Trophoblast cell (in vitro differentiated cells and primary cell): ENCODE measurements around the gene SPOCK2.

Source experiments
- DNase-seq, 2 donors: peaks; one replicate each; pipeline ENCODE4 v3.0.0-alpha.2; 2016
- H2AFZ ChIP-seq: 2 replicates; pipeline ENCODE4 v1.6.1; 2013; ENCODE audit warnings: low read length, moderate library complexity, mild to moderate bottlenecking; ENCODE audit not compliant: insufficient read depth, poor library complexity
- H2AK5ac ChIP-seq: 2 replicates; pipeline ENCODE4 v1.6.1; 2013; ENCODE audit warnings: mild to moderate bottlenecking, low read length
- H2BK120ac ChIP-seq: 2 replicates; pipeline ENCODE4 v1.6.1; 2013; ENCODE audit warnings: low read length, mild to moderate bottlenecking, moderate library complexity; ENCODE audit not compliant: insufficient read depth, poor library complexity
- H2BK12ac ChIP-seq: 2 replicates; pipeline ENCODE4 v1.6.1; 2013; ENCODE audit warnings: mild to moderate bottlenecking, low read length, moderate library complexity
- H2BK5ac ChIP-seq: 2 replicates; pipeline ENCODE4 v1.6.1; 2013; ENCODE audit warnings: low read length, low read depth, moderate library complexity, mild to moderate bottlenecking; ENCODE audit not compliant: poor library complexity
- H3K14ac ChIP-seq: 2 replicates; pipeline ENCODE4 v1.6.1; 2013; ENCODE audit warnings: mild to moderate bottlenecking, low read length
- H3K18ac ChIP-seq: 2 replicates; pipeline ENCODE4 v1.6.1; 2013; ENCODE audit warnings: mild to moderate bottlenecking, low read length
- H3K23ac ChIP-seq: 2 replicates; pipeline ENCODE4 v1.6.1; 2013; ENCODE audit warnings: low read length
- H3K27ac ChIP-seq: 2 replicates; pipeline ENCODE4 v1.5.1; 2013; ENCODE audit warnings: low read depth, mild to moderate bottlenecking, inconsistent platforms, low read length, moderate library complexity
- H3K27me3 ChIP-seq: 2 replicates; pipeline ENCODE4 v1.6.1; 2013; ENCODE audit warnings: inconsistent platforms, mild to moderate bottlenecking, low read length, moderate library complexity; ENCODE audit not compliant: insufficient read depth
- H3K36me3 ChIP-seq, 2 experiments: 1 replicate in 1 of 2; 2 replicates in 1 of 2; pipeline ENCODE4 v1.6.1; 2013; ENCODE audit warnings: low read length in 2 of 2, mild to moderate bottlenecking in 2 of 2, moderate library complexity in 1 of 2; ENCODE audit not compliant: insufficient read depth in 2 of 2, control insufficient read depth in 1 of 2
- H3K4ac ChIP-seq: 2 replicates; pipeline ENCODE4 v1.6.1; 2013; ENCODE audit warnings: low read depth, mild to moderate bottlenecking, low read length, moderate library complexity
- H3K4me1 ChIP-seq, 2 experiments: 1 replicate in 1 of 2; 2 replicates in 1 of 2; pipeline ENCODE4 v1.6.1; 2013; ENCODE audit warnings: low read length in 2 of 2, mild to moderate bottlenecking in 2 of 2, moderate library complexity in 1 of 2; ENCODE audit not compliant: insufficient read depth in 2 of 2, control insufficient read depth in 1 of 2
- H3K4me2 ChIP-seq: 2 replicates; pipeline ENCODE4 v1.6.1; 2013; ENCODE audit warnings: inconsistent platforms, mild to moderate bottlenecking, low read length, moderate library complexity
- H3K4me3 ChIP-seq: 2 replicates; pipeline ENCODE4 v1.5.1; 2013; ENCODE audit warnings: mild to moderate bottlenecking, low read depth, low read length, inconsistent platforms
- H3K79me1 ChIP-seq: one replicate; pipeline ENCODE4 v1.6.1; 2013; ENCODE audit warnings: low read length
- H3K79me2 ChIP-seq: 2 replicates; pipeline ENCODE4 v1.6.1; 2013; ENCODE audit warnings: low read length, mild to moderate bottlenecking; ENCODE audit not compliant: control insufficient read depth, insufficient read depth, poor library complexity
- H3K9ac ChIP-seq: 2 replicates; pipeline ENCODE4 v1.6.1; 2013; ENCODE audit warnings: mild to moderate bottlenecking, low read length
- H3K9me3 ChIP-seq: 2 replicates; pipeline ENCODE4 v1.6.1; 2013; ENCODE audit warnings: low read depth, mild to moderate bottlenecking, control low read depth, inconsistent platforms, low read length; ENCODE audit not compliant: insufficient read depth
- H4K12ac ChIP-seq: 2 replicates; pipeline ENCODE4 v1.6.1; 2013; ENCODE audit warnings: low read depth, mild to moderate bottlenecking, low read length, moderate library complexity
- H4K8ac ChIP-seq: 2 replicates; pipeline ENCODE4 v1.6.1; 2013; ENCODE audit warnings: low read depth, mild to moderate bottlenecking, low read length, moderate library complexity
- H4K91ac ChIP-seq: one replicate; pipeline ENCODE4 v1.6.1; 2013; ENCODE audit warnings: low read depth, mild to moderate bottlenecking, low read length, moderate library complexity
- WGBS: extraction: QIAGEN DNeasy Blood & Tissue Kit; methylation state at CpG from one replicate; pipeline ENCODE4 v1.1.7; 2013; ENCODE audit warnings: missing lambda C conversion rate; ENCODE audit not compliant: insufficient read length, insufficient coverage; ENCODE audit errors: extremely low coverage; 5-methylcytosine and 5-hydroxymethylcytosine counted together

Gene SPOCK2

GRCh38 chr10:72094574-72094973, 6.2 kb upstream of the SPOCK2 start:
- H3K23ac ChIP-seq: no peak overlapping the region
- DNase-seq: no peak
- H3K27me3 ChIP-seq: no peaks in the 10 kb centered on the region
- no peak overlapping the region for H3K4me3 ChIP-seq
- H4K8ac ChIP-seq: no peak overlapping the region
- no peak overlapping the region for H3K9ac ChIP-seq
- H3K79me1 ChIP-seq: no peaks in the 10 kb centered on the region
- H3K14ac ChIP-seq: no peak overlapping the region
- no peak overlapping the region for H4K12ac ChIP-seq
- no peak overlapping the region for H3K27ac ChIP-seq
- no peak overlapping the region for H3K4me2 ChIP-seq
- H4K91ac ChIP-seq: no peak overlapping the region
- peaks cover 2 to 8% of the 10 kb centered on the region in 2 experiments for H3K4me1 ChIP-seq
- WGBS: no CpG with 5 or more reads among the region's 2 CpGs
- H2BK5ac ChIP-seq: no peak overlapping the region
- no peak overlapping the region for H2BK120ac ChIP-seq
- no peaks in the 10 kb centered on the region for H3K9me3 ChIP-seq
- H2BK12ac ChIP-seq: no peak overlapping the region
- H3K4ac ChIP-seq: no peak overlapping the region
- no peak overlapping the region for H2AFZ ChIP-seq
- no peaks in the 10 kb centered on the region for H3K36me3 ChIP-seq
- H3K18ac ChIP-seq: no peak overlapping the region
- no peak overlapping the region for H2AK5ac ChIP-seq
- no peaks in the 10 kb centered on the region for H3K79me2 ChIP-seq

- H2BK5ac ChIP-seq: no peak overlapping the region
- no peak overlapping the region for H3K4me2 ChIP-seq
- no peak overlapping the region for H2AFZ ChIP-seq
- no peaks in the 10 kb centered on the region for H3K27me3 ChIP-seq
- no peak overlapping the region for H4K12ac ChIP-seq
- WGBS: no CpG with 5 or more reads among the region's 4 CpGs
- no peaks in the 10 kb centered on the region for H3K36me3 ChIP-seq
- no peak overlapping the region for H2BK120ac ChIP-seq
- no peaks in the 10 kb centered on the region for H3K79me2 ChIP-seq
- H4K8ac ChIP-seq: no peak overlapping the region
- no peak overlapping the region for H3K14ac ChIP-seq
- no peak overlapping the region for H3K18ac ChIP-seq
- peaks cover 2 to 13% of the 10 kb centered on the region in 2 experiments for H3K4me1 ChIP-seq
- no peak overlapping the region for H3K4me3 ChIP-seq
- no peak overlapping the region for H3K4ac ChIP-seq
- no peak overlapping the region for H3K27ac ChIP-seq
- no peaks in the 10 kb centered on the region for H3K9me3 ChIP-seq
- H3K79me1 ChIP-seq: no peaks in the 10 kb centered on the region
- no peak overlapping the region for H2BK12ac ChIP-seq
- H4K91ac ChIP-seq: no peak overlapping the region
- no peak overlapping the region for H3K9ac ChIP-seq
- no peak overlapping the region for H3K23ac ChIP-seq
- no peak for DNase-seq
- H2AK5ac ChIP-seq: no peak overlapping the region
These were observed 5.1 kb upstream of the SPOCK2 start for GRCh38 chr10:72093450-72093849.

- Histone ChIP-seq H2BK12ac (no peak overlapping the region), H3K36me3 (no peaks in the 10 kb centered on the region), H3K14ac (no peak overlapping the region), H3K4me1 (peaks cover 5 to 16% of the 10 kb centered on the region in 2 experiments), H4K8ac (no peak overlapping the region), H2BK120ac (no peak overlapping the region), H3K4ac (no peak overlapping the region), H4K91ac (no peak overlapping the region), H3K27ac (no peak overlapping the region), H2AK5ac (no peak overlapping the region), H3K18ac (no peak overlapping the region), H3K79me2 (no peaks in the 10 kb centered on the region), H2AFZ (no peak overlapping the region), H2BK5ac (no peak overlapping the region), H3K9me3 (no peaks in the 10 kb centered on the region), H3K23ac (no peak overlapping the region), H3K4me3 (no peak overlapping the region), H3K79me1 (no peaks in the 10 kb centered on the region), H3K9ac (no peak overlapping the region), H3K4me2 (no peak overlapping the region), H4K12ac (no peak overlapping the region), H3K27me3 (peaks cover 4% of the 10 kb centered on the region)
- no peak for DNase-seq
- WGBS: no CpG with 5 or more reads among the region's 2 CpGs
These were observed 4.6 kb upstream of the SPOCK2 start for GRCh38 chr10:72092987-72093386.

GRCh38 chr10:72092171-72092924, 4.0 kb upstream of the SPOCK2 start:
- H2BK5ac ChIP-seq: no peak overlapping the region
- no peaks in the 10 kb centered on the region for H3K79me1 ChIP-seq
- no peak for DNase-seq
- H3K36me3 ChIP-seq: no peaks in the 10 kb centered on the region
- H3K4me3 ChIP-seq: no peak overlapping the region
- no peak overlapping the region for H2AK5ac ChIP-seq
- H3K27me3 ChIP-seq: peaks cover 10% of the 10 kb centered on the region
- no peak overlapping the region for H3K27ac ChIP-seq
- H3K9me3 ChIP-seq: no peaks in the 10 kb centered on the region
- H3K4ac ChIP-seq: no peak overlapping the region
- H2BK120ac ChIP-seq: no peak overlapping the region
- no peak overlapping the region for H3K23ac ChIP-seq
- no peak overlapping the region for H3K18ac ChIP-seq
- H4K8ac ChIP-seq: no peak overlapping the region
- H2BK12ac ChIP-seq: no peak overlapping the region
- H3K14ac ChIP-seq: no peak overlapping the region
- H3K4me1 ChIP-seq: peaks cover 9 to 23% of the 10 kb centered on the region in 2 experiments
- H4K91ac ChIP-seq: no peak overlapping the region
- no CpG with 5 or more reads among the region's 8 CpGs for WGBS
- H4K12ac ChIP-seq: no peak overlapping the region
- H3K4me2 ChIP-seq: no peak overlapping the region
- no peaks in the 10 kb centered on the region for H3K79me2 ChIP-seq
- no peak overlapping the region for H2AFZ ChIP-seq
- no peak overlapping the region for H3K9ac ChIP-seq
